Adipose tissue (tissue), 3 donors: ENCODE data around the gene CALN1. TPM values are rescaled to one million over a fixed set of nuclear protein-coding genes. Genes with fewer than 3 reads are reported as not detected.

Experiments used
- H3K27ac ChIP-seq: one replicate; pipeline ENCODE4 v1.5.1; 2013; ENCODE audit warnings: low read depth, low read length
- WGBS, 3 donors: extraction: QIAGEN DNeasy Blood & Tissue Kit; methylation state at CpG; one replicate each; pipeline ENCODE4 v1.1.7; 2013; 5-methylcytosine and 5-hydroxymethylcytosine counted together
- polyA plus RNA-seq, 3 donors: library from polyadenylated mRNA; stranded (reverse); fragments of 200-250 nt; gene quantifications; one replicate each; pipeline ENCODE4 v1.2.3, GENCODE V29; 2013
- donor health status: healthy with polysubstance abuse.
- donor health status: Bipolar disorder and iron deficiency.
- donor health status: healthy.

CALN1 gene
- polyA plus RNA-seq, 3 donors = 0.12 TPM; not detected in 2

- no peak overlapping the region for H3K27ac ChIP-seq
- 35 to 39% (median 37%) methylated on average over 7 of the region's 7 CpGs for WGBS, 3 donors
Observed at GRCh38 chr7:71735961-71736556, 676.1 kb downstream of the CALN1 start.

- H3K27ac ChIP-seq = no peak overlapping the region
- 3 to 6% (median 3%) methylated on average over 28 to 29 of the region's 29 CpGs for WGBS, 3 donors
Observed at GRCh38 chr7:71733107-71733870, 678.8 kb downstream of the CALN1 start.

GRCh38 chr7:71731740-71732139 is 680.4 kb downstream of the CALN1 start:
- H3K27ac ChIP-seq = no peak overlapping the region
- WGBS, 3 donors = 91 to 93% (median 92%) methylated on average over 9 of the region's 9 CpGs
